ENCODE measurements around the gene RASA2. TPM values are rescaled to one million over a fixed set of nuclear protein-coding genes. Genes with fewer than 3 reads are reported as not detected.

RASA2 gene
- total RNA-seq, 1 experiment from 2014 or later = 14.5 TPM

DNA sequence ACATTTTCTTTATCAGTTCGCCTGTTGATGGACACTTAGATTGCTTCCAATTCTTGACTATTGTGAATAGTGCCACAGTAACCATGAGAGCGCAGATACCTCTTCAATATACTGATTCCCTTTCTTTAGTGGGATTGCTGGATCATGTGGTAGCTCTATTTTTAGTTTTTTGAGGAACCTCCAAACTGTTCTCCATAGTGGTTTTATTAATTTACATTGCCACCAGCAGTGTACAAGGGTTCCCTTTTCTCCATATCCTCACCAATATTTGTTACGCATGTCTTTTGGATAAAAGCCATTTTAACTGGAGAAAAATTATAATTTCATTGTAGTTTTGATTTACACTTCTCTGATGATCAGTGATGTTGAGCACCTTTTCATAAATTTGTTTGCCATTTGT lies 59.3 kb downstream of the RASA2 start:
- no peak for ATAC-seq
- H3K36me3 ChIP-seq (ENCODE audit: control insufficient read depth, insufficient read depth, low read length) = no peaks in the 10 kb centered on the region
- in situ Hi-C loops (cut with HindIII; ENCODE audit: low pct_unique_long_range_greater_than_20kb, low sequenced_read_pairs) = no loop called here

DNA sequence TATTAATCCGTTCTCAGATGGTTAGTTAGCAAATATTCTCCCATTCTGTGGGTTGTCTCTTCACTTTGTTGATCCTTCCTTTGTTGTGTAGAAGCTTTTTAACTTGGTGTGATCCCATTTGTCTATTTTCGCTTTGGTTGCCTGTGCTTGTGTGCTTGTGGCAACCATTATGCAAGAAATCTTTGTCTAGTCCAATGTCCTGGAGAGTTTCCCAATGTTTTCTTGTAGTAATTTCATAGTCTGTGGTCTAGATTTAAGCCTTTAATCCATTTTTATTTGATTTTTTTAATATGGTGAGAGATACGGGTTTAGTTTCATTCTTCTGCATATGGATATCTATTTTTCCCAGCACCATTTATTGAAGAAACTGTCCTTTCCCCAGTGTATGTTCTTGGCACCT lies 59.8 kb downstream of the RASA2 start:
- ATAC-seq = no peak
- CTCF ChIA-PET = no interaction called here
- POLR2A ChIA-PET = no interaction called here
- no peak overlapping the region for H3K27ac ChIP-seq (ENCODE audit: low read length)
- H3K4me3 ChIP-seq (ENCODE audit: low read depth in 2 of 2, low read length in 2 of 2) = no peak overlapping the region
- TF ChIP-seq POLR2AphosphoS5 (IDR thresholded peaks at IDR 0.05; ENCODE audit: low read depth, low read length) (no peak), CTCF (IDR thresholded peaks at IDR 0.05) (no peak), TCF7L2 (IDR thresholded peaks at IDR 0.05; ENCODE audit: low read depth, low read length) (no peak), REST (IDR thresholded peaks at IDR 0.05; ENCODE audit: insufficient read depth in 1 of 2, low read depth in 2 of 2, low read length in 1 of 2) (no peak), SIN3A (IDR thresholded peaks at IDR 0.05; ENCODE audit: borderline replicate concordance, insufficient read depth, low read depth, low read length) (no peak)
- no peak for DNase-seq (ENCODE audit: low read depth, low spot score)
- no peaks in the 10 kb centered on the region for H3K27me3 ChIP-seq (ENCODE audit: control insufficient read depth, insufficient read depth, low read length)
- no TSS peak for BruUV-seq (replicated peaks)
- intact Hi-C loops (cut with micrococcal nuclease; ENCODE audit: unreplicated experiment) = no loop called here
- H3K9me3 ChIP-seq (ENCODE audit: control insufficient read depth, insufficient read depth, low read depth, low read length) = peaks cover 5% of the 10 kb centered on the region; the same call in 1 of the 2 replicates
- H3K4me1 ChIP-seq (ENCODE audit: control insufficient read depth, insufficient read depth, low read length) = no peaks in the 10 kb centered on the region
- no peaks in the 10 kb centered on the region for H3K36me3 ChIP-seq (ENCODE audit: control insufficient read depth, insufficient read depth, low read length)
- in situ Hi-C loops (cut with HindIII; ENCODE audit: low pct_unique_long_range_greater_than_20kb, low sequenced_read_pairs) = no loop called here

More for the DNA sequence above, 59.3 kb downstream of the RASA2 start:
- ChIA-PET POLR2A (no interaction called here), CTCF (no interaction called here)
- DNase-seq (ENCODE audit: low read depth, low spot score) = no peak
- H3K4me1 ChIP-seq (ENCODE audit: control insufficient read depth, insufficient read depth, low read length) = no peaks in the 10 kb centered on the region
- BruUV-seq (replicated peaks) = no TSS peak
- H3K27ac ChIP-seq (ENCODE audit: low read length) = no peak overlapping the region
- no peaks in the 10 kb centered on the region for H3K27me3 ChIP-seq (ENCODE audit: control insufficient read depth, insufficient read depth, low read length)
- intact Hi-C loops (cut with micrococcal nuclease; ENCODE audit: unreplicated experiment) = no loop called here
- peaks cover 5% of the 10 kb centered on the region; the same call in 1 of the 2 replicates for H3K9me3 ChIP-seq (ENCODE audit: control insufficient read depth, insufficient read depth, low read depth, low read length)
- TF ChIP-seq SIN3A (IDR thresholded peaks at IDR 0.05; ENCODE audit: borderline replicate concordance, insufficient read depth, low read depth, low read length) (no peak), REST (IDR thresholded peaks at IDR 0.05; ENCODE audit: insufficient read depth in 1 of 2, low read depth in 2 of 2, low read length in 1 of 2) (no peak), CTCF (IDR thresholded peaks at IDR 0.05) (no peak), TCF7L2 (IDR thresholded peaks at IDR 0.05; ENCODE audit: low read depth, low read length) (no peak), POLR2AphosphoS5 (IDR thresholded peaks at IDR 0.05; ENCODE audit: low read depth, low read length) (no peak)
- no peak overlapping the region for H3K4me3 ChIP-seq (ENCODE audit: low read depth in 2 of 2, low read length in 2 of 2)
